Panc1 (cell line): Measurements from ENCODE around the gene BCR.

Source experiments
- TCF7L2 ChIP-seq: IDR thresholded peaks from 2 replicates; pipeline ENCODE4 v1.6.1; 2011; ENCODE audit warnings: mild to moderate bottlenecking, low read depth, low read length, inconsistent platforms
- TF ChIP-seq, protein P1 (sequence below): fragments of 450-650 bp; IDR thresholded peaks from 2 replicates; pipeline ENCODE4 v1.5.1; 2017; ENCODE audit warnings: mild to moderate bottlenecking

DNA sequence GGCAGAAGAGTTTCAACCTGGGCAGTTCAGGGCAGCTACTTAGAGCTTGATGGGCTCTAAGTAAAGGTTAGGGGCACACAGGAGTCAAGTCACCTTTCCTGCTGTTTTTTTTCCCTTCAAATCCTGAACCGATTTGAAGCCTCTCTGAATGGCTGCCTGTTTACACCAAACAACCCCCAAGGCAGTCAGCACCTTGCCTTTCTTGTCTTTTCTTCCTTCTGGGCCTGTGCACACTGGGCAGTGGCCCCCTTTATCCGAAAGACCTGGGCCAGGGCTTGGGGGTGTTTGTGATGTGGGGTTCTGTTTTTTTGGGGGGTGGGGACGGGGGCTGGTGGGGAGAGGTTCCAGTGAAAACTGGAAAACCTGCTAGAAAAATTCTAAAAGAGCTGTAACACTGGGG is 42.8 kb upstream of the BCR start:
- no peak for TF ChIP-seq TCF7L2
- TF ChIP-seq, protein P1, sequence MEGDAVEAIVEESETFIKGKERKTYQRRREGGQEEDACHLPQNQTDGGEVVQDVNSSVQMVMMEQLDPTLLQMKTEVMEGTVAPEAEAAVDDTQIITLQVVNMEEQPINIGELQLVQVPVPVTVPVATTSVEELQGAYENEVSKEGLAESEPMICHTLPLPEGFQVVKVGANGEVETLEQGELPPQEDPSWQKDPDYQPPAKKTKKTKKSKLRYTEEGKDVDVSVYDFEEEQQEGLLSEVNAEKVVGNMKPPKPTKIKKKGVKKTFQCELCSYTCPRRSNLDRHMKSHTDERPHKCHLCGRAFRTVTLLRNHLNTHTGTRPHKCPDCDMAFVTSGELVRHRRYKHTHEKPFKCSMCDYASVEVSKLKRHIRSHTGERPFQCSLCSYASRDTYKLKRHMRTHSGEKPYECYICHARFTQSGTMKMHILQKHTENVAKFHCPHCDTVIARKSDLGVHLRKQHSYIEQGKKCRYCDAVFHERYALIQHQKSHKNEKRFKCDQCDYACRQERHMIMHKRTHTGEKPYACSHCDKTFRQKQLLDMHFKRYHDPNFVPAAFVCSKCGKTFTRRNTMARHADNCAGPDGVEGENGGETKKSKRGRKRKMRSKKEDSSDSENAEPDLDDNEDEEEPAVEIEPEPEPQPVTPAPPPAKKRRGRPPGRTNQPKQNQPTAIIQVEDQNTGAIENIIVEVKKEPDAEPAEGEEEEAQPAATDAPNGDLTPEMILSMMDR, result no peak
